ENCODE measurements around the gene CMSS1. TPM values are rescaled to one million over a fixed set of nuclear protein-coding genes. Genes with fewer than 3 reads are reported as not detected.

Gene CMSS1
- total RNA-seq, 1 donor from 2014 or later, result 34.8 TPM

DNA sequence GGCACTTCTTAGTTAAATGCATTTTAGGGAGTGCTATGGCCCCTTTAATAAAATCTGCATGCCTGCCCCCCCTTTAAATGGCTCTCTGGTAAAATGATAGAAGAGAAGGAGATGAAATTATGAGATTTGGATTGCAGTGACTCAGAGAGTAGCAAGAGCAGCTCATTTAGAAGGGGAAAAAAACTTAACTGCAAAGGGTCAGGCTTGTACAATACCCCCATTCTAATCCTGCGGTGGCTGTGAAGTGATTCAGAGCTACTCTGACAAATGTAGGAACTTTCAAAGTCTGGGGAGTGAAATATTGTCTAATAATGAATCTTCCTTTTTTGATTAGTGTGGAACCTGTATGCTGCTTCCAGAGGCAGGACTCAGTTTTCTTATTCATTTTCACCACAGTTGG is 399.1 kb downstream of the CMSS1 start:
- no peak for DNase-seq
- Histone ChIP-seq H3K4me1 (peaks cover under 1% of the 10 kb centered on the region), H3K27me3 (ENCODE audit: low read depth) (no peaks in the 10 kb centered on the region), H3K36me3 (no peaks in the 10 kb centered on the region), H3K27ac (replicated peaks) (no peak overlapping the region), H3K4me3 (no peak overlapping the region), H3K9me3 (replicated peaks) (peaks cover 22% of the 10 kb centered on the region)
- intact Hi-C loops (cut with micrococcal nuclease), result no loop called here
- no peak for TF ChIP-seq CTCF (IDR thresholded peaks at IDR 0.05; ENCODE audit: borderline replicate concordance)

- intact Hi-C loops (cut with micrococcal nuclease), result no loop called here
- Histone ChIP-seq H3K27ac (replicated peaks) (no peak overlapping the region), H3K4me1 (peaks cover 1% of the 10 kb centered on the region), H3K27me3 (ENCODE audit: low read depth) (no peaks in the 10 kb centered on the region), H3K9me3 (replicated peaks) (peaks cover 22% of the 10 kb centered on the region), H3K36me3 (no peaks in the 10 kb centered on the region), H3K4me3 (no peak overlapping the region)
- no peak for TF ChIP-seq CTCF (IDR thresholded peaks at IDR 0.05; ENCODE audit: borderline replicate concordance)
- DNase-seq, result no peak
These were observed 403.5 kb downstream of the CMSS1 start for GRCh38 chr3:100221159-100221558.

GRCh38 chr3:100225193-100225592 is 407.5 kb downstream of the CMSS1 start:
- no peak for TF ChIP-seq CTCF (IDR thresholded peaks at IDR 0.05; ENCODE audit: borderline replicate concordance)
- intact Hi-C loops (cut with micrococcal nuclease), result no loop called here
- Histone ChIP-seq H3K27ac (replicated peaks) (no peak overlapping the region), H3K9me3 (replicated peaks) (peaks cover 15% of the 10 kb centered on the region), H3K4me1 (peaks cover 16% of the 10 kb centered on the region), H3K36me3 (no peaks in the 10 kb centered on the region), H3K27me3 (ENCODE audit: low read depth) (no peaks in the 10 kb centered on the region), H3K4me3 (no peak overlapping the region)
- no peak for DNase-seq

DNA sequence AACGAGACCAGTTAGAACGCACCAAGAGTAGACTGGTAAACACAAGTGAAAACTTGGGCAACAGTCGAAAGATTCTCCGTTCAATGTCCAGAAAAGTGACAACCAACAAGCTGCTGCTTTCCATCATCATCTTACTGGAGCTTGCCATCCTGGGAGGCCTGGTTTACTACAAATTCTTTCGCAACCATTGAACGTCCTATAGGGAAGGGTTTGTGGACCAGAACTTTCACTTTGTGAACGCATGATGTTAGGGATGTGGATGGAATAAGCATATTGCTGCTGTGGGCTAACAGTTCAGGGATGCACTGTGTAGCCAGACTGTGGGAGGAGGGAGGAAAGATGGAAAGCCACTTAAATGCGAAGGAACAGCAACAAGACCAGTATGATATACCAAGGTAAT is 408.2 kb downstream of the CMSS1 start:
- H3K4me3 ChIP-seq, result no peak overlapping the region
- no peaks in the 10 kb centered on the region for H3K27me3 ChIP-seq (ENCODE audit: low read depth)
- intact Hi-C loops (cut with micrococcal nuclease), result no loop called here
- no peak for DNase-seq
- H3K4me1 ChIP-seq, result peaks cover 16% of the 10 kb centered on the region
- peaks cover 10% of the 10 kb centered on the region for H3K9me3 ChIP-seq (replicated peaks)
- TF ChIP-seq CTCF (IDR thresholded peaks at IDR 0.05; ENCODE audit: borderline replicate concordance), result no peak
- no peaks in the 10 kb centered on the region for H3K36me3 ChIP-seq
- H3K27ac ChIP-seq (replicated peaks), result peak overlapping the region; percentile 55

- no peak for TF ChIP-seq CTCF (IDR thresholded peaks at IDR 0.05; ENCODE audit: borderline replicate concordance)
- Histone ChIP-seq H3K4me1 (peaks cover 16% of the 10 kb centered on the region), H3K27ac (replicated peaks) (peak overlapping the region; percentile 55), H3K27me3 (ENCODE audit: low read depth) (no peaks in the 10 kb centered on the region), H3K9me3 (replicated peaks) (peaks cover 10% of the 10 kb centered on the region), H3K4me3 (no peak overlapping the region), H3K36me3 (no peaks in the 10 kb centered on the region)
- DNase-seq, result no peak
- intact Hi-C loops (cut with micrococcal nuclease), result no loop called here
These were observed 409.2 kb downstream of the CMSS1 start for GRCh38 chr3:100226712-100227429.

Data from left ventricle myocardium inferior (tissue), 1 donor.